Karpas-422 (cell line): ENCODE results near the gene PTPN1. TPM values are rescaled to one million over a fixed set of nuclear protein-coding genes. Genes with fewer than 3 reads are reported as not detected.
A peak's percentile ranks its signal among the peaks of the same experiment; 100 is the strongest.

ENCODE experiments used
- DNase-seq: peaks from one replicate; pipeline ENCODE4 v3.0.0-alpha.2; 2015
- H2AFZ ChIP-seq: fragments of 200-600 bp; sonication (generic); 2 replicates; pipeline ENCODE4 v1.6.1; 2014; ENCODE audit warnings: antibody characterized with exemption, low read length, mixed read lengths
- H3K27ac ChIP-seq: fragments of 200-600 bp; sonication (generic); 2 replicates; pipeline ENCODE4 v1.5.1; 2014; ENCODE audit warnings: mild to moderate bottlenecking, low read length, moderate library complexity
- H3K27me3 ChIP-seq: fragments of 200-600 bp; sonication (generic); 2 replicates; pipeline ENCODE4 v1.6.1; 2014; ENCODE audit warnings: low read length, mixed read lengths
- H3K36me3 ChIP-seq: fragments of 200-600 bp; sonication (generic); 2 replicates; pipeline ENCODE4 v1.6.1; 2014; ENCODE audit warnings: low read length, mixed read lengths; ENCODE audit not compliant: insufficient read depth
- H3K4me1 ChIP-seq: fragments of 200-600 bp; sonication (generic); 2 replicates; pipeline ENCODE4 v1.6.1; 2014; ENCODE audit warnings: mild to moderate bottlenecking, low read length, mixed read lengths
- H3K4me2 ChIP-seq: fragments of 200-600 bp; sonication (generic); 2 replicates; pipeline ENCODE4 v1.6.1; 2014; ENCODE audit warnings: low read length, low read depth, mild to moderate bottlenecking; ENCODE audit not compliant: poor library complexity, severe bottlenecking
- H3K4me3 ChIP-seq: fragments of 200-600 bp; sonication (generic); 2 replicates; pipeline ENCODE4 v1.5.1; 2014; ENCODE audit warnings: mild to moderate bottlenecking, antibody characterized with exemption, low read length, mixed read lengths
- H3K79me2 ChIP-seq: fragments of 200-600 bp; sonication (generic); 2 replicates; pipeline ENCODE4 v1.6.1; 2014; ENCODE audit warnings: mild to moderate bottlenecking, low read length, mixed read lengths
- H3K9ac ChIP-seq: fragments of 200-600 bp; sonication (generic); 2 replicates; pipeline ENCODE4 v1.6.0; 2014; ENCODE audit warnings: low read length
- H3K9me2 ChIP-seq: fragments of 200-600 bp; sonication (generic), shearing (Covaris generic); replicated peaks from 2 replicates; pipeline ENCODE4 v1.6.0; 2014; ENCODE audit warnings: mild to moderate bottlenecking, low read length, moderate library complexity; ENCODE audit not compliant: insufficient read depth
- H3K9me3 ChIP-seq: fragments of 300-700, 200-600 bp; sonication (generic); 2 replicates; pipeline ENCODE4 v1.6.1; 2014; ENCODE audit warnings: low read length, mixed read lengths
- H4K20me1 ChIP-seq: fragments of 200-600 bp; sonication (generic); 2 replicates; pipeline ENCODE4 v1.6.1; 2014; ENCODE audit warnings: mild to moderate bottlenecking, antibody characterized with exemption, low read length, low read depth; ENCODE audit not compliant: insufficient read depth
- total RNA-seq: library from RNA; depleted of rRNA; stranded (reverse); fragments of >200 nt; shearing (Covaris generic); gene quantifications from 2 replicates; pipeline ENCODE4 v1.2.3, GENCODE V29; 2014; ENCODE audit warnings: low replicate concordance

The PTPN1 gene
- total RNA-seq, 1 experiment from 2014 or later: 6.5 TPM

- H3K9ac ChIP-seq: no peak overlapping the region
- DNase-seq: no peak
- no peaks in the 10 kb centered on the region for H3K79me2 ChIP-seq
- H3K4me2 ChIP-seq: no peak overlapping the region
- H3K9me3 ChIP-seq: no peaks in the 10 kb centered on the region
- no peaks in the 10 kb centered on the region for H4K20me1 ChIP-seq
- H3K4me3 ChIP-seq: no peak overlapping the region
- no peaks in the 10 kb centered on the region for H3K9me2 ChIP-seq
- H3K27ac ChIP-seq: no peak overlapping the region
- H3K4me1 ChIP-seq: no peaks in the 10 kb centered on the region
- no peaks in the 10 kb centered on the region for H3K27me3 ChIP-seq
- H2AFZ ChIP-seq: no peak overlapping the region
- H3K36me3 ChIP-seq: no peaks in the 10 kb centered on the region
These were observed 97.9 kb downstream of the PTPN1 start for GRCh38 chr20:50607850-50608749.

GRCh38 chr20:50608750-50609104 is 98.5 kb downstream of the PTPN1 start:
- no peak overlapping the region for H3K27ac ChIP-seq
- H4K20me1 ChIP-seq: no peaks in the 10 kb centered on the region
- H3K9ac ChIP-seq: no peak overlapping the region
- H3K4me3 ChIP-seq: no peak overlapping the region
- no peak for DNase-seq
- no peaks in the 10 kb centered on the region for H3K27me3 ChIP-seq
- no peaks in the 10 kb centered on the region for H3K4me1 ChIP-seq
- H2AFZ ChIP-seq: no peak overlapping the region
- H3K36me3 ChIP-seq: no peaks in the 10 kb centered on the region
- no peaks in the 10 kb centered on the region for H3K9me3 ChIP-seq
- H3K9me2 ChIP-seq: no peaks in the 10 kb centered on the region
- H3K4me2 ChIP-seq: no peak overlapping the region
- H3K79me2 ChIP-seq: no peaks in the 10 kb centered on the region

DNA sequence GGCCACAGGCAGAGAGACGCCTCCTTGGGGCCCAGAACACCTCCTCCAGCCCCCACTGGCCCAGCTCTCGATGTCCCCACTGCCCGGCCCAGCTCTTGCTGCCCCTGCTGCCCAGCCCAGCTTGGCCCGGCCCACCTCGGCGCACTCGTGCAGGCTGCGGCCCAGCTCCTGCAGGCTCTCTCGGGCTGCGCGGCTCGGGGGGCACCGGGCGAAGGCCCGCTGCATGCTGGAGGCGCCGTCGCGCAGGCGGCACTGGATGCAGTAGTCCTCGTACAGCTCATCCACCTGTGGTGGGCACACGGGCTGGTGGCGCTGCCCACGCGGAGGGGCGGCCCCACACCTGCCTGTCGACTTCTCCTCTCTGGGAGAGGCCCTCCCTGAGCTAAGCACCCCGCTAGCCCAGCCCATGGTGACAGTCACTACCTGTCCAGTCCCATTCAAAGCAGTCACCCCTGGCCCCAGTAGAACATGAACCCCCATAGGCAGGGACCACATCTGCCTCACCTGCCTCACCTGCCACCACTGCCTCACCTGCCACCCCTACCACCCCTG is 99.3 kb downstream of the PTPN1 start:
- H3K9me3 ChIP-seq: no peaks in the 10 kb centered on the region
- no peaks in the 10 kb centered on the region for H3K79me2 ChIP-seq
- no peaks in the 10 kb centered on the region for H3K36me3 ChIP-seq
- H3K9ac ChIP-seq: no peak overlapping the region
- no peaks in the 10 kb centered on the region for H3K4me1 ChIP-seq
- DNase-seq: no peak
- H2AFZ ChIP-seq: no peak overlapping the region
- no peak overlapping the region for H3K4me2 ChIP-seq
- no peak overlapping the region for H3K4me3 ChIP-seq
- H4K20me1 ChIP-seq: no peaks in the 10 kb centered on the region
- no peaks in the 10 kb centered on the region for H3K27me3 ChIP-seq
- H3K27ac ChIP-seq: no peak overlapping the region
- H3K9me2 ChIP-seq: no peaks in the 10 kb centered on the region

DNA sequence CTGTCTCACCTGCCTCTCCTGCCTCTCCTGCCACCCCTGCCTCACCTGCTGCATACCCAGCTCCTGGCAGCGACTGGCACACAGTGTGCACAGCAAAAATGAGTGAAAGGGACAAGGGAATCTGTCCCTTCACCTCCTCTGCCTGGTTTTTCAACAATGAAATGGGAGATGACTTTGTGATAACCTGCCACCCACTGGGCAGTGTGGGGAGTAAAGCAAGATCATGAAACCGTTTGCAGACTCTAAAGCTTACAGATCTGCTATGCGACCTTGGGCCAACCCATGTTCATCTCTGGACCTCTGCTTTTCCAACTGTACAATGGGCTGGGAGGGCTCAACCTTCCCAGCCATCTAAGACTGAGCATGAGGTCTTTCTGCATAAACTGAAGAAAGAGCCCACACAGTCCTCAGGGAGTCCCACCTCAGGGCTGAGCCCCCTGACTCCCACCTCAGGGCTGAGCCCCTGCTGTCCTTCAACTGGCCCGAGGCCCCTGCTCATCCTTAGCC is 100.1 kb downstream of the PTPN1 start:
- Histone ChIP-seq H3K4me1 (no peaks in the 10 kb centered on the region), H3K9me2 (no peaks in the 10 kb centered on the region), H3K9me3 (no peaks in the 10 kb centered on the region), H3K27me3 (no peaks in the 10 kb centered on the region), H3K27ac (no peak overlapping the region), H3K79me2 (no peaks in the 10 kb centered on the region), H4K20me1 (no peaks in the 10 kb centered on the region), H3K9ac (no peak overlapping the region), H2AFZ (no peak overlapping the region), H3K36me3 (no peaks in the 10 kb centered on the region), H3K4me3 (no peak overlapping the region), H3K4me2 (no peak overlapping the region)
- DNase-seq: peak; percentile 43

DNA sequence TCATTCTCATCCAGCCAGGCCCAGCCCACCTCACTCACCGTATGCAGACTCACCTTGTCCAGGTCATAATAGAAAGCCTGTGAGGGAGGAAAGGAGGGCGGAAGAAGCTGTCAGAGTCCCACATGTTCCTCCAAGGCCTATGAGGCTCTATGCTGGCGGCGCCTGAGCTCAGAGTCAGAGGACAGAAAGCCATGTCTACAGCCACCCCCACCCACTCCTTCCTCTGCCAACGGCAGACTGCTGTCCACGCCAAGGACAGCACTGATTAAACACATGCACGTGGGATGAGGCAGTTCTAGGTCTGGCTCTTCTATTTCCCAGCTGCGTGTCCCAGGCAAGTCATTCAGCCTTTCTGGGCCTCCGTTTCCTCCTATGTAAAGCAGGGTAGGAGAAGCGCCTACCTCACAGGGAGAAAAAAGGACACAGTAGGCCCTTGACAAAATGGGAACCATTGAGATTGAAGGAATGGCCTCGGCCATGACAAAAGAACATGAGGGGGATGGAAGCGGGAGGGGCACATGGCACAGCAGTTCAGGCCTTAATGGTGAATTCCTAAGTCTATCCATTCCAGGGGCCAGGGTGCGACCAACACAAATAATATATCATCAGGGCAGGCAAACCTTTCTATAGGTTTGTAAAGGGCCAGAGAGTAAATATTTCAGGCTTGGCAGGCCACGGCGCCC is 101.1 kb downstream of the PTPN1 start:
- H3K4me1 ChIP-seq: no peaks in the 10 kb centered on the region
- no peak overlapping the region for H3K4me2 ChIP-seq
- H2AFZ ChIP-seq: no peak overlapping the region
- no peaks in the 10 kb centered on the region for H3K9me2 ChIP-seq
- H3K9ac ChIP-seq: no peak overlapping the region
- H3K36me3 ChIP-seq: no peaks in the 10 kb centered on the region
- H3K4me3 ChIP-seq: no peak overlapping the region
- 0 out of 2 replicates have a peak, but pooled peaks cover 3% of the 10 kb centered on the region for H4K20me1 ChIP-seq
- DNase-seq: no peak
- no peak overlapping the region for H3K27ac ChIP-seq
- H3K9me3 ChIP-seq: no peaks in the 10 kb centered on the region
- no peaks in the 10 kb centered on the region for H3K79me2 ChIP-seq
- H3K27me3 ChIP-seq: no peaks in the 10 kb centered on the region

DNA sequence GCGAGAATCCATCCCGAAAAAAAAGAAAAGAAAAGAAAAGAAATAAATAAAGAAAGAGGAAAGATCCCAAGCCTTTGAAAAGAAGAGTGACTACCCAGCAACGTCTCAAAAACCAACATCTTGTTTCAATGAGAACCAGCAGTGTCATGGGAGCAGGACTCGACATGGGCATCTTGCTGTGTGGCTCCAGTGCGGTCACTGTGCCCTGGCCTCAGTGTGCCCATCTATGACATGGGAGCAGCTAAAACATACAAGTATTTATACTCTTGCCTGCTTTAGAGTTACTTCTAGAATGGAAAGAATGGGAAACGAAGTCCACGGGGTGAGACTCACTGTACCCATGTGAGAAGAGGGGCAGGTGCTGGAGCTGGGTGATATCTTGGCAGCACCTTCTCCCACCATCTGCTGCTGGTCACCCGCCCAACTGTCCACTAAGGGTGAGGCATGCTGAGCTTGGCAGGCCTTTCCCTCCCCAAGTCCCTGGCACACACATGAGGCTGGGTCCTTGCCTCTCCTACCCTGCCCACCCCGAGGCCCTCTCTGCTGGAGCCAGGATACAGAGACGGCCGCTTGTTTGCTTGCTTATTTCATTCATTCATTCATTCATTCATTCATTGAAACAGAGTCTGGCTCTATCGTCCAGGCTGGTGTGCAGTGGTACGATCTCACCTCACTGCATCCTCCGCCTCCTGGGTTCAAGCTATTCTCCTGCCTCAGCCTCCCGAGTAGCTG is 103.4 kb downstream of the PTPN1 start:
- Histone ChIP-seq H3K36me3 (no peaks in the 10 kb centered on the region), H3K9me2 (no peaks in the 10 kb centered on the region), H4K20me1 (0 out of 2 replicates have a peak, but pooled peaks cover 3% of the 10 kb centered on the region), H2AFZ (no peak overlapping the region), H3K9ac (no peak overlapping the region), H3K9me3 (no peaks in the 10 kb centered on the region), H3K27me3 (no peaks in the 10 kb centered on the region), H3K4me1 (no peaks in the 10 kb centered on the region), H3K4me3 (no peak overlapping the region), H3K79me2 (no peaks in the 10 kb centered on the region), H3K27ac (no peak overlapping the region), H3K4me2 (no peak overlapping the region)
- DNase-seq: no peak

GRCh38 chr20:50615407-50615806 is 105.2 kb downstream of the PTPN1 start:
- H2AFZ ChIP-seq: no peak overlapping the region
- H3K36me3 ChIP-seq: no peaks in the 10 kb centered on the region
- no peaks in the 10 kb centered on the region for H3K9me2 ChIP-seq
- no peak for DNase-seq
- H3K9ac ChIP-seq: no peak overlapping the region
- H3K4me1 ChIP-seq: no peaks in the 10 kb centered on the region
- 0 out of 2 replicates have a peak, but pooled peaks cover 3% of the 10 kb centered on the region for H4K20me1 ChIP-seq
- H3K4me2 ChIP-seq: no peak overlapping the region
- no peaks in the 10 kb centered on the region for H3K9me3 ChIP-seq
- no peaks in the 10 kb centered on the region for H3K27me3 ChIP-seq
- H3K4me3 ChIP-seq: no peak overlapping the region
- no peak overlapping the region for H3K27ac ChIP-seq
- H3K79me2 ChIP-seq: no peaks in the 10 kb centered on the region
